Fibroblast of lung (primary cell): ENCODE results near the gene ZNF532.

Source experiments
- CTCF ChIP-seq, 2 donors: IDR thresholded peaks in 1 of 2; conservative IDR thresholded peaks in 1 of 2; 1 replicate in 1 of 2; 2 replicates in 1 of 2; pipeline ENCODE4 v1.5.1; 2011 to 2012; ENCODE audit warnings: low read length in 2 of 2, control low read depth in 1 of 2, inconsistent platforms in 1 of 2, low read depth in 1 of 2, mild to moderate bottlenecking in 1 of 2
- EZH2 ChIP-seq: IDR thresholded peaks from 2 replicates; pipeline ENCODE4 v1.5.1; 2012; ENCODE audit warnings: low read length, control low read depth, mild to moderate bottlenecking; ENCODE audit errors: missing control alignments

GRCh38 chr18:58928386-58928785 lies 63.7 kb downstream of the ZNF532 start:
- TF ChIP-seq CTCF (conservative IDR thresholded peaks at IDR 0.05 in 1 of 2, IDR thresholded peaks at IDR 0.05 in 1 of 2; ENCODE audit: low read depth in 1 of 2, low read length in 2 of 2) (no peak), EZH2 (no peak)
